Mesothelial cell of epicardium (in vitro differentiated cells): ENCODE data around the gene NKTR. TPM values are rescaled to one million over a fixed set of nuclear protein-coding genes. Genes with fewer than 3 reads are reported as not detected.

ENCODE experiments used
- DNase-seq, 2 experiments: peaks; one replicate each; pipeline ENCODE4 v3.0.0; 2021; ENCODE audit warnings: low spot score in 2 of 2; ENCODE audit not compliant: unreplicated experiment in 2 of 2
- H3K27ac Mint-ChIP-seq: 2 replicates; pipeline ENCODE4 v1.8.0; 2021; ENCODE audit warnings: mixed read lengths
- H3K27me3 Mint-ChIP-seq: 2 replicates; pipeline ENCODE4 v1.8.0; 2021; ENCODE audit warnings: low read depth, mixed read lengths
- H3K36me3 Mint-ChIP-seq: 2 replicates; pipeline ENCODE4 v1.8.0; 2021; ENCODE audit warnings: mixed read lengths
- H3K4me1 Mint-ChIP-seq: 2 replicates; pipeline ENCODE4 v1.8.0; 2021; ENCODE audit warnings: mixed read lengths
- H3K4me3 Mint-ChIP-seq: 2 replicates; pipeline ENCODE4 v1.8.0; 2021; ENCODE audit warnings: mild to moderate bottlenecking, moderate library complexity, mixed read lengths
- H3K9me3 Mint-ChIP-seq: 2 replicates; pipeline ENCODE4 v1.8.0; 2021; ENCODE audit warnings: mixed read lengths
- total RNA-seq: library from RNA; stranded (reverse); gene quantifications from 3 replicates; pipeline ENCODE4 v1.2.1, GENCODE V29; 2021
- TF ChIP-seq, protein P1 (sequence below): fragments of 200-600 bp; sonication (generic); IDR thresholded peaks from one replicate; pipeline ENCODE4 v1.5.0; 2021; ENCODE audit warnings: antibody characterized with exemption; ENCODE audit not compliant: unreplicated experiment

The NKTR gene
- total RNA-seq, 1 donor from 2014 or later: 201 TPM

DNA sequence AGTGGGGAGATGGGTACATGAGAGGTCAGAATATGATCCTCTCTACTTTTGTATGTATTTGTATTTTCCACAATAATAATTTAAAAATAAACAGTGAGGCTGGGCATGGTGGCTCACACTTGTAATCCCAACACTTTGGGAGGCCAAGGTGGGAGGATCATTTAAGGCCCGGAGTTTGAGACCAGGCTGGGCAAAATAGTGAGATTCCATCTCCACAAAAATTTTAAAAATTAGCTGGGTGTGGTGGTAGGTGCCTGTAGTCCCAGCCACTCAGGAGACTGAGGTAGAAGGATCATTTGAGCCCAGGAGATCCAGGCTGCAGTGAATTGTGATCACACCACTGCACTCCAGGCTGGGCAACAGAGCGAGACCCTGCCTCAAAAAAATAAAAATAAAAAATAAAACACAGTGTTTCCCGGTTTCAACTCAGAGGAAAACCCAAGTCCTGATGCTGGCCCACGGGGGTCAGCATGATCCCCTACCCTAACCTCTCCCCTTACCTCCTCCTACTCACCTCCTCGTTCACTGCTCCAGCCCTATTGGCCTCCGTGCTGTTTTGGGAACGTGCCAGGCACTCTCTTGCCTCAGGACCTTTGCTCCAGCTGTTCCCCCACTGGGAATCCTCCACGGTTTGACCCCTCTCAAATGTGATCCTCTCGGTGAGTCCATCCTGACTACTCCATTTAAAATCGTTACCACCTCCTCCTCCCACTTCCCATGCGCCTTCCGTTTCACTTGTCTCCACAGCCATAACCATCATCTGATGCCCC lies 82.0 kb downstream of the NKTR start:
- Mint-ChIP-seq H3K4me3 (no peak overlapping the region), H3K4me1 (no peaks in the 10 kb centered on the region), H3K27ac (no peak overlapping the region), H3K27me3 (peaks cover 5% of the 10 kb centered on the region), H3K9me3 (peaks cover 10% of the 10 kb centered on the region), H3K36me3 (no peaks in the 10 kb centered on the region)
- no peak for DNase-seq
- TF ChIP-seq, protein P1, sequence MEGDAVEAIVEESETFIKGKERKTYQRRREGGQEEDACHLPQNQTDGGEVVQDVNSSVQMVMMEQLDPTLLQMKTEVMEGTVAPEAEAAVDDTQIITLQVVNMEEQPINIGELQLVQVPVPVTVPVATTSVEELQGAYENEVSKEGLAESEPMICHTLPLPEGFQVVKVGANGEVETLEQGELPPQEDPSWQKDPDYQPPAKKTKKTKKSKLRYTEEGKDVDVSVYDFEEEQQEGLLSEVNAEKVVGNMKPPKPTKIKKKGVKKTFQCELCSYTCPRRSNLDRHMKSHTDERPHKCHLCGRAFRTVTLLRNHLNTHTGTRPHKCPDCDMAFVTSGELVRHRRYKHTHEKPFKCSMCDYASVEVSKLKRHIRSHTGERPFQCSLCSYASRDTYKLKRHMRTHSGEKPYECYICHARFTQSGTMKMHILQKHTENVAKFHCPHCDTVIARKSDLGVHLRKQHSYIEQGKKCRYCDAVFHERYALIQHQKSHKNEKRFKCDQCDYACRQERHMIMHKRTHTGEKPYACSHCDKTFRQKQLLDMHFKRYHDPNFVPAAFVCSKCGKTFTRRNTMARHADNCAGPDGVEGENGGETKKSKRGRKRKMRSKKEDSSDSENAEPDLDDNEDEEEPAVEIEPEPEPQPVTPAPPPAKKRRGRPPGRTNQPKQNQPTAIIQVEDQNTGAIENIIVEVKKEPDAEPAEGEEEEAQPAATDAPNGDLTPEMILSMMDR: no peak

DNA sequence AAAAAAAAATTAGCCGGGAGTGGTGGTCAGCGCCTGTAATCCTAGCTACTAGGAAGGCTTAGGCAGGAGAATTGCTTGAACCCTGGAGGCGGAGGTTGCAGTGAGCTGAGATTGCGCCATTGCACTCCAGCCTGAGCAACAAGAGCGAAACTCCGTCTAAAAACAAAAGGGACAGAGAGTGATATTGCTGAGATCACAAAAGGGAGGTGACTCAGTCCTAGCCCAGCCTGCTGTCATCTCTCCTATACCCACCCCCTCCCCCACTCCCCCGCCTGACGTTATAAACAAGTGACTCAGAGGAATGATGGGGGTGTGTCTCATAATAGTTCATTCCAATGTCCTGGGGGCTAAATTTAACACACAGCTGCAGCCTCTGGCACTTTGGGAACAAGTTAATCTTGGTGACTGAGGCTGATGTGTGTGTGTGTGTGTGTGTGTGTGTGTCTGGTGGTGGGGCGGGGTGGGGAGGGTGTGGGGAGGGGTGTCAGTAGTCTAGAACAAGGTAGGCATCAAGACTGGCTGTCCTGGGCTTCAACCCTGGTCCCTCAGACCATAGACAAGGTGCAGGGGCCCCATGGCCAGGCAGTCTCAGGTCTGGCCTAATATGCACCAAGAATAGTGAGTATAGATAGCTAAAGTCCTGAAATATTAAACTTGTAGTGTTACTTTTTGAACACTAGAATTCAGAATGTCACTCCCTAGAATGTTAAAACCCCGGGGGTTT lies 83.6 kb downstream of the NKTR start:
- Mint-ChIP-seq H3K27me3 (peaks cover 6% of the 10 kb centered on the region), H3K9me3 (peaks cover 1% of the 10 kb centered on the region), H3K4me1 (no peaks in the 10 kb centered on the region), H3K27ac (peak overlapping the region; percentile 82), H3K4me3 (no peak overlapping the region), H3K36me3 (no peaks in the 10 kb centered on the region)
- no peak for DNase-seq
- TF ChIP-seq, protein P1: no peak

DNA sequence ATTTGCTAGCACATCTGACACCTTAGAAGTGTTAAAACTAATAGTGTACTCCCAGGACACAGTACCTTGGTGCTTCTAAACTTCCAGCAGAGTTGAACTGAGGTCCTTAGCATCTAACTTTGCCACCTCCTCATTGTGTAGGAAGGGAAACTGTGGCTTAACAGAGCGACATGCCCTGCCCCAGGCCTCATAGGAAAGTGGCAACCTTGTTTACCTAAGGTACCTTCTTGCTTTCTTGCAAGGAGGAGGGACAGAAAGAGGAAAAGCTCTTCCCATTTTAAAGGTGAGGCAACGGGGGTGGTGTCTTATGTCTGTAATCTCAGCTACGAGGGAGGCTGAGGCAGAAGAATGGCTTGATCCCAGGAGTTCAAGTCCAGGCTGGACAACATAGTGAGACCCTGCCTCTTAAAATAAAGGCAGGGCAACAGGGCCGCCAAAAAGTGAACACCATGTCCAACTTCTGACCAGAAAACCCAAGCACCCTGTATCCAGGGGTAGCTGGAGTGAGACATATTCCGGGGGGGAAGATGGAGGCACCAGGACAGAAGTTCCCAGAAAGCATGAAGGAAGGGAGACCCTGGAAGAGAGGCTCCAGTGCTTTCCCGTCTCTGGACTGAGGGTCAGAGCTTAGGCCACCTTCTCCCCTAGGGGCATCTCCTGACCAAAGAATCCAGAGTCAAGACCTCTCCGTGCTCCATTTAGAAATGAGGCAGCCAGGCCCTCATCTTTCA lies 84.3 kb downstream of the NKTR start:
- no peak overlapping the region for H3K4me3 Mint-ChIP-seq
- no peak overlapping the region for H3K27ac Mint-ChIP-seq
- no peaks in the 10 kb centered on the region for H3K4me1 Mint-ChIP-seq
- DNase-seq: no peak
- no peaks in the 10 kb centered on the region for H3K36me3 Mint-ChIP-seq
- H3K9me3 Mint-ChIP-seq: no peaks in the 10 kb centered on the region
- TF ChIP-seq, protein P1: no peak
- peaks cover 10% of the 10 kb centered on the region for H3K27me3 Mint-ChIP-seq

DNA sequence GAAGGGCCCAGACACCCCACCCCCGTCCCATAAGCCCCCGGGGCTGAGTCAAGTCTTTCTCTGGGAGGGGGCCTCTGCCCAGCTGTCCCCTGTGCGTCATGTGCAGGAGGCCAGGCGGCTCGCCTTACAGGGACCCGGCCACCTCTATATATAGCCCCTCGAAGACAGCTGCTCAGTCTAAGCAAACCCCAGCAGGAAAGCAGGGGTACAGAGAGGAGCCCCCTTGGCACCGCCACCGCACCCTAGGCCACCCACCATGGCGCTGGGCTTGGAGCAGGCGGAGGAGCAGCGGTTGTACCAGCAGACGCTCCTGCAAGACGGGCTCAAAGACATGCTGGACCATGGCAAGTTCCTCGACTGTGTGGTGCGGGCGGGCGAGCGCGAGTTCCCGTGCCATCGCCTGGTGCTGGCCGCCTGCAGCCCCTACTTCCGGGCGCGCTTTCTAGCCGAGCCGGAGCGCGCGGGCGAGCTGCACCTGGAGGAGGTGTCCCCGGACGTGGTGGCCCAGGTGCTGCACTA lies 84.9 kb downstream of the NKTR start, which contains the start of gene KLHL40:
KLHL40 (plus strand) TSS at position 175 of the 519 bp plus-strand sequence; CDS start at position 257, 82 bp downstream.
- Mint-ChIP-seq H3K4me3 (no peak within 1 kb of the TSS), H3K27ac (no peak within 1 kb of the TSS), H3K4me1 (no peaks in the 10 kb centered on the region), H3K9me3 (no peaks in the 10 kb centered on the region), H3K36me3 (no peaks in the 10 kb centered on the region), H3K27me3 (peaks cover 15% of the 10 kb centered on the region)
- no peak for DNase-seq
- TF ChIP-seq, protein P1: no peak
